ENCODE measurements around the gene GPAM. TPM values are rescaled to one million over a fixed set of nuclear protein-coding genes. Genes with fewer than 3 reads are reported as not detected.
"Not testable (repeated sequence)": the region's sequence is repeated elsewhere in the genome, so short reads cannot be mapped to it uniquely, and the experiment has no call there.

The GPAM gene
- total and polyA plus RNA-seq, 9 of the 15 experiments (the other 6 are each of a cell fraction or from before 2014, with no cell fraction given), result 3.5 to 7.5 (median 5.5) TPM

DNA sequence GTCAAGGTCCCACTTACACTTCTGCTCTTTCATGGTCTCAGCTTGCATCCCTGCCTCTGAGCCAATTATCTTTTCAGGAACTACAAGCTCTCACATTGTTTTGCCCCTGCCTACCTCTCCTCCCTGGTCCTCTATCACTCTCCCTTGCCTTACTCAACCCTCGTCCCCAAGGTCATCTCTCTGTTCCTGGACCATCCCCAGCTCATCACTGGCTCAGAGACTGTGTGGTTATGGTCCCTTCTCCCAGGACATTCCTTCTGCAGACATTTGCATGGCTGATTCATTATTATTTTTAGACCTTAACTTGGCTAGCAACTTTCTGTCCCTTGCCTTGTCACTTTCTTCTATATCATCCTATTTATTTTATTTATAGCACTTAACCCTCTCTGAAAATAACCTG lies 17.8 kb upstream of the GPAM start:
- H3K27me3 ChIP-seq (ENCODE audit: control insufficient read depth in 2 of 2, insufficient read depth in 2 of 2, low read length in 2 of 2), result no peaks in the 10 kb centered on the region
- H3K9me1 ChIP-seq (ENCODE audit: control insufficient read depth, insufficient read depth, low read length), result no peaks in the 10 kb centered on the region
- no peak for DNase-seq (ENCODE audit: extremely low read depth in 1 of 4, low spot score in 3 of 4)
- H3K27ac ChIP-seq (ENCODE audit: extremely low read depth, low read depth, low read length), result no peak overlapping the region
- no peak overlapping the region for H3K4me3 ChIP-seq
- H2AFZ ChIP-seq (ENCODE audit: low read depth, low read length), result no peak overlapping the region
- no peaks in the 10 kb centered on the region for H3K9me3 ChIP-seq (replicated peaks; ENCODE audit: control insufficient read depth, insufficient read depth, low read depth, low read length)
- 17% methylated on average over 1 of the region's 1 CpG for WGBS (ENCODE audit: insufficient coverage, low coverage, missing lambda C conversion rate)
- ChIA-PET POLR2A (interaction anchor here (0.7 to 1.0 kb wide), 2 partner anchors 14 to 174 kb away, joined by 3 to 4 read pairs; no protein-coding TSS in a partner anchor), CTCF (ENCODE audit: low intra/inter-chr PET ratio) (no interaction called here)
- intact Hi-C loops (cut with micrococcal nuclease) (no loop called here), in situ Hi-C loops (cut with MboI) (no loop called here)
- no peaks in the 10 kb centered on the region for H4K20me1 ChIP-seq (replicated peaks; ENCODE audit: control insufficient read depth, insufficient read depth, low read length)
- no TSS peak for BruUV-seq (replicated peaks)
- no peaks in the 10 kb centered on the region for H3K36me3 ChIP-seq (ENCODE audit: control insufficient read depth, insufficient read depth, low read length)
- H3K4me2 ChIP-seq (ENCODE audit: insufficient read depth, low read length), result no peak overlapping the region
- no peaks in the 10 kb centered on the region for H3K79me2 ChIP-seq (ENCODE audit: control insufficient read depth, insufficient read depth, low read length)
- no peaks in the 10 kb centered on the region; a peak in 1 of 5 replicates for H3K4me1 ChIP-seq (replicated peaks in 1 of 2; ENCODE audit: control insufficient read depth in 2 of 2, insufficient read depth in 2 of 2, low read length in 2 of 2)
- no peak overlapping the region for H3K9ac ChIP-seq (ENCODE audit: insufficient read depth in 1 of 2, low read depth in 2 of 2, low read length in 2 of 2)
- no peak for FAIRE-seq
- no peak for TF ChIP-seq ATF1 (CRISPR knock-in tag; IDR thresholded peaks at IDR 0.05)
- no peak for TF ChIP-seq ATF1 (tag; IDR thresholded peaks at IDR 0.05)
- TF ChIP-seq MEF2A (IDR thresholded peaks at IDR 0.05; ENCODE audit: control insufficient read depth, low read depth, low read length), result no peak
- TF ChIP-seq ZNF586 (CRISPR knock-in tag; conservative IDR thresholded peaks at IDR 0.05), result no peak
- TF ChIP-seq EZH2 (IDR thresholded peaks at IDR 0.05; ENCODE audit: borderline replicate concordance, low read depth, low read length), result no peak
- no peak for TF ChIP-seq ETV5 (CRISPR knock-in tag; IDR thresholded peaks at IDR 0.05; ENCODE audit: low read depth)
- no peak for TF ChIP-seq ZNF253 (CRISPR knock-in tag; conservative IDR thresholded peaks at IDR 0.05)
- TF ChIP-seq, protein P1, sequence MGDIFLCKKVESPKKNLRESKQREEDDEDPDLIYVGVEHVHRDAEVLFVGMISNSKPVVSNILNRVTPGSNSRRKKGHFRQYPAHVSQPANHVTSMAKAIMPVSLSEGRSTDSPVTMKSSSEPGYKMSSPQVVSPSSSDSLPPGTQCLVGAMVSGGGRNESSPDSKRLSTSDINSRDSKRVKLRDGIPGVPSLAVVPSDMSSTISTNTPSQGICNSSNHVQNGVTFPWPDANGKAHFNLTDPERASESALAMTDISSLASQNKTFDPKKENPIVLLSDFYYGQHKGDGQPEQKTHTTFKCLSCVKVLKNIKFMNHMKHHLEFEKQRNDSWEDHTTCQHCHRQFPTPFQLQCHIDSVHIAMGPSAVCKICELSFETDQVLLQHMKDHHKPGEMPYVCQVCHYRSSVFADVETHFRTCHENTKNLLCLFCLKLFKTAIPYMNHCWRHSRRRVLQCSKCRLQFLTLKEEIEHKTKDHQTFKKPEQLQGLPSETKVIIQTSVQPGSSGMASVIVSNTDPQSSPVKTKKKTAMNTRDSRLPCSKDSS (IDR thresholded peaks at IDR 0.05; ENCODE audit: low read depth, partially characterized antibody), result no peak
- TF ChIP-seq, protein P2, sequence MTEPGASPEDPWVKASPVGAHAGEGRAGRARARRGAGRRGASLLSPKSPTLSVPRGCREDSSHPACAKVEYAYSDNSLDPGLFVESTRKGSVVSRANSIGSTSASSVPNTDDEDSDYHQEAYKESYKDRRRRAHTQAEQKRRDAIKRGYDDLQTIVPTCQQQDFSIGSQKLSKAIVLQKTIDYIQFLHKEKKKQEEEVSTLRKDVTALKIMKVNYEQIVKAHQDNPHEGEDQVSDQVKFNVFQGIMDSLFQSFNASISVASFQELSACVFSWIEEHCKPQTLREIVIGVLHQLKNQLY (CRISPR knock-in tag; conservative IDR thresholded peaks at IDR 0.05), result no peak
- no peak for TF ChIP-seq FOSL1 (tag; conservative IDR thresholded peaks at IDR 0.05)
- TF ChIP-seq, protein P3, sequence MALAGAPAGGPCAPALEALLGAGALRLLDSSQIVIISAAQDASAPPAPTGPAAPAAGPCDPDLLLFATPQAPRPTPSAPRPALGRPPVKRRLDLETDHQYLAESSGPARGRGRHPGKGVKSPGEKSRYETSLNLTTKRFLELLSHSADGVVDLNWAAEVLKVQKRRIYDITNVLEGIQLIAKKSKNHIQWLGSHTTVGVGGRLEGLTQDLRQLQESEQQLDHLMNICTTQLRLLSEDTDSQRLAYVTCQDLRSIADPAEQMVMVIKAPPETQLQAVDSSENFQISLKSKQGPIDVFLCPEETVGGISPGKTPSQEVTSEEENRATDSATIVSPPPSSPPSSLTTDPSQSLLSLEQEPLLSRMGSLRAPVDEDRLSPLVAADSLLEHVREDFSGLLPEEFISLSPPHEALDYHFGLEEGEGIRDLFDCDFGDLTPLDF (CRISPR knock-in tag; IDR thresholded peaks at IDR 0.05), result no peak
- no peak for ATAC-seq

DNA sequence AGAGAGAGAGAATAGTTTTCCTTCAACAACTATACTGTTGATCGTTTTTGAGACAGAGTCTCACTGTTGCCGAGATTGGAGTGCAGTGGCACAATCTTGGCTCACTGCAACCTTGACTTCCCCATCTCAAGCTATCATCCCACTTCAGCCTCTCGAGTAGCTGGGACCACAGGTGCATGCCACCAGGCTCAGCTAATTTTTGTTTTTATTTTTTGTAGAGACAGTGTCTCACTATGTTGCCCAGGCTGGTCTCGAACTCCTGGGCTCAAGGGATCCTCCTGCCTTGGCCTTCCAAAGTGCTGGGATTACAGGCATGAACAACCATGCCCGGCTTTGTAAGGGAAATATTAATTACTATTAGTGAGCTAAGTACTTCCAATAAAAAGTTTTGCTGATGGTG lies 16.7 kb upstream of the GPAM start:
- H3K4me1 ChIP-seq (replicated peaks in 1 of 2; ENCODE audit: control insufficient read depth in 2 of 2, insufficient read depth in 2 of 2, low read length in 2 of 2); H3K9me1 ChIP-seq (ENCODE audit: control insufficient read depth, insufficient read depth, low read length); H3K4me2 ChIP-seq (ENCODE audit: insufficient read depth, low read length); H3K79me2 ChIP-seq (ENCODE audit: control insufficient read depth, insufficient read depth, low read length); H3K4me3 ChIP-seq; BruUV-seq (replicated peaks); H2AFZ ChIP-seq (ENCODE audit: low read depth, low read length); H3K27me3 ChIP-seq (ENCODE audit: control insufficient read depth in 2 of 2, insufficient read depth in 2 of 2, low read length in 2 of 2); FAIRE-seq; ATAC-seq; H3K27ac ChIP-seq (ENCODE audit: extremely low read depth, low read depth, low read length); H3K36me3 ChIP-seq (ENCODE audit: control insufficient read depth, insufficient read depth, low read length); H3K9me3 ChIP-seq (replicated peaks; ENCODE audit: control insufficient read depth, insufficient read depth, low read depth, low read length); CTCF ChIA-PET (ENCODE audit: low intra/inter-chr PET ratio); H4K20me1 ChIP-seq (replicated peaks; ENCODE audit: control insufficient read depth, insufficient read depth, low read length); in situ Hi-C loops (cut with MboI); H3K9ac ChIP-seq (ENCODE audit: insufficient read depth in 1 of 2, low read depth in 2 of 2, low read length in 2 of 2); DNase-seq (ENCODE audit: extremely low read depth in 1 of 4, low spot score in 3 of 4); POLR2A ChIA-PET; intact Hi-C loops (cut with micrococcal nuclease): not testable (repeated sequence)
- 14% methylated on average over 3 of the region's 5 CpGs for WGBS (ENCODE audit: insufficient coverage, low coverage, missing lambda C conversion rate)

All from K562 (cell line).